Esophagus muscularis mucosa (tissue), 3 donors: ENCODE results near the gene FGD5.

Experiments
- CTCF ChIP-seq, 3 experiments: fragments of 200-600 bp in 2 of 3; fragments of 450-650 bp in 1 of 3; sonication (generic) in 2 of 3; IDR thresholded peaks; one replicate each; pipeline ENCODE4 v1.5.1; 2017 to 2019; ENCODE audit warnings: antibody characterized with exemption in 3 of 3, mild to moderate bottlenecking in 2 of 3, moderate library complexity in 1 of 3
- POLR2A ChIP-seq: fragments of 450-650 bp; IDR thresholded peaks from one replicate; pipeline ENCODE4 v1.6.1; 2017; ENCODE audit warnings: antibody characterized with exemption, moderate library complexity, mild to moderate bottlenecking, low read depth
- POLR2AphosphoS5 ChIP-seq, 2 donors: sonication (generic); formaldehyde crosslinking; IDR thresholded peaks; one replicate each; pipeline ENCODE4 v1.6.1; 2017; ENCODE audit warnings: antibody characterized with exemption in 2 of 2

- TF ChIP-seq CTCF (IDR thresholded peaks at IDR 0.05) = no peak
- TF ChIP-seq POLR2AphosphoS5 (IDR thresholded peaks at IDR 0.05) = no peak
- TF ChIP-seq POLR2A = no peak
These were observed 19.6 kb upstream of the FGD5 start for GRCh38 chr3:14799146-14799545.
